HEK293T (cell line): ENCODE measurements around the gene SYNDIG1L.
A peak's percentile ranks its signal among the peaks of the same experiment; 100 is the strongest.

Experiments used
- CTCF ChIA-PET: fragments of 350-600 bp; formaldehyde crosslinking; extraction: SDS; loops from one replicate; lab custom pipeline; 2021; ENCODE audit warnings: antibody characterized with exemption, inconsistent platforms; lab: Yijun Ruan, JAX
- POLR2A ChIA-PET: fragments of 350-600 bp; formaldehyde crosslinking; extraction: SDS; loops from one replicate; lab custom pipeline; 2020; ENCODE audit warnings: antibody characterized with exemption, inconsistent platforms; lab: Yijun Ruan, JAX
- DNase-seq: peaks from one replicate; pipeline ENCODE4 v3.0.0; 2012; ENCODE audit warnings: mixed read lengths; ENCODE audit errors: extremely low spot score
- ARNT ChIP-seq: fragments of 450-650 bp; IDR thresholded peaks from 2 replicates; pipeline ENCODE4 v1.6.1; 2017; ENCODE audit warnings: mild to moderate bottlenecking
- BHLHE40 ChIP-seq: fragments of 450-650 bp; IDR thresholded peaks from 2 replicates; pipeline ENCODE4 v1.6.1; 2016; ENCODE audit warnings: mild to moderate bottlenecking, moderate library complexity, borderline replicate concordance
- CTBP1 ChIP-seq: fragments of 450-650 bp; IDR thresholded peaks from 2 replicates; pipeline ENCODE4 v1.6.1; 2016; ENCODE audit warnings: borderline replicate concordance
- ELF4 ChIP-seq: fragments of 450-650 bp; IDR thresholded peaks from 2 replicates; pipeline ENCODE4 v1.6.1; 2017; ENCODE audit warnings: antibody characterized with exemption
- FOXA1 ChIP-seq: fragments of 450-650 bp; IDR thresholded peaks from 2 replicates; pipeline ENCODE4 v1.6.1; 2016; ENCODE audit warnings: mild to moderate bottlenecking
- FOXK2 ChIP-seq: fragments of 450-650 bp; IDR thresholded peaks from 2 replicates; pipeline ENCODE4 v1.6.1; 2016; ENCODE audit warnings: mild to moderate bottlenecking
- FOXM1 ChIP-seq: fragments of 450-650 bp; IDR thresholded peaks from 2 replicates; pipeline ENCODE4 v1.6.1; 2017; ENCODE audit warnings: mild to moderate bottlenecking, borderline replicate concordance
- HDGF ChIP-seq: fragments of 450-650 bp; IDR thresholded peaks from 2 replicates; pipeline ENCODE4 v1.6.1; 2017; ENCODE audit warnings: antibody characterized with exemption, borderline replicate concordance
- L3MBTL2 ChIP-seq: fragments of 450-650 bp; conservative IDR thresholded peaks from 2 replicates; pipeline ENCODE4 v1.6.1; 2016; ENCODE audit warnings: mild to moderate bottlenecking
- LEF1 ChIP-seq: fragments of 450-650 bp; IDR thresholded peaks from 2 replicates; pipeline ENCODE4 v1.6.1; 2017; ENCODE audit warnings: mild to moderate bottlenecking, borderline replicate concordance
- NFRKB ChIP-seq: fragments of 450-650 bp; IDR thresholded peaks from 2 replicates; pipeline ENCODE4 v1.6.1; 2016; ENCODE audit warnings: mild to moderate bottlenecking, moderate library complexity
- SP1 ChIP-seq: fragments of 450-650 bp; IDR thresholded peaks from 2 replicates; pipeline ENCODE4 v1.6.1; 2017
- SUZ12 ChIP-seq: fragments of 450-650 bp; IDR thresholded peaks from 2 replicates; pipeline ENCODE4 v1.6.1; 2016; ENCODE audit warnings: mild to moderate bottlenecking
- TARDBP ChIP-seq: fragments of 450-650 bp; IDR thresholded peaks from 2 replicates; pipeline ENCODE4 v1.6.1; 2016
- ZNF384 ChIP-seq: fragments of 450-650 bp; IDR thresholded peaks from 2 replicates; pipeline ENCODE4 v1.6.1; 2016
- TF ChIP-seq, protein P1 (sequence below): fragments of 450-650 bp; IDR thresholded peaks from 2 replicates; pipeline ENCODE4 v1.6.1; 2016

The SYNDIG1L gene

GRCh38 chr14:74437496-74438053 lies 11.6 kb upstream of the SYNDIG1L start:
- no peak for DNase-seq
- POLR2A ChIA-PET: interaction anchor here (0.7 to 1.1 kb wide), 2 partner anchors 11 to 56 kb away, joined by 3 read pairs; partner anchors contain the start of genes ISCA2, NPC2 and SYNDIG1L

GRCh38 chr14:74434294-74434693 lies 8.3 kb upstream of the SYNDIG1L start:
- ChIA-PET CTCF (no interaction called here), POLR2A (no interaction called here)
- DNase-seq: peak; percentile 1
- TF ChIP-seq ARNT (no peak), SUZ12 (no peak), FOXM1 (no peak), NFRKB (no peak), ZNF384 (no peak), CTBP1 (no peak)
- TF ChIP-seq, protein P1, sequence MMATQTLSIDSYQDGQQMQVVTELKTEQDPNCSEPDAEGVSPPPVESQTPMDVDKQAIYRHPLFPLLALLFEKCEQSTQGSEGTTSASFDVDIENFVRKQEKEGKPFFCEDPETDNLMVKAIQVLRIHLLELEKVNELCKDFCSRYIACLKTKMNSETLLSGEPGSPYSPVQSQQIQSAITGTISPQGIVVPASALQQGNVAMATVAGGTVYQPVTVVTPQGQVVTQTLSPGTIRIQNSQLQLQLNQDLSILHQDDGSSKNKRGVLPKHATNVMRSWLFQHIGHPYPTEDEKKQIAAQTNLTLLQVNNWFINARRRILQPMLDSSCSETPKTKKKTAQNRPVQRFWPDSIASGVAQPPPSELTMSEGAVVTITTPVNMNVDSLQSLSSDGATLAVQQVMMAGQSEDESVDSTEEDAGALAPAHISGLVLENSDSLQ: no peak

More at GRCh38 chr14:74437496-74438053, 11.6 kb upstream of the SYNDIG1L start:
- CTCF ChIA-PET: no interaction called here
- TF ChIP-seq LEF1: no peak
- TF ChIP-seq ELF4: no peak
- no peak for TF ChIP-seq FOXM1
- no peak for TF ChIP-seq ARNT
- no peak for TF ChIP-seq TARDBP
- TF ChIP-seq FOXA1: no peak
- TF ChIP-seq HDGF: no peak
- TF ChIP-seq ZNF384: no peak
- TF ChIP-seq, protein P1: no peak
- TF ChIP-seq NFRKB: no peak
- TF ChIP-seq CTBP1: no peak
- TF ChIP-seq SP1: no peak
- TF ChIP-seq BHLHE40: no peak
- no peak for TF ChIP-seq SUZ12
- TF ChIP-seq L3MBTL2: no peak

- no peak for TF ChIP-seq ZNF384
- TF ChIP-seq FOXK2: no peak
- TF ChIP-seq L3MBTL2: no peak
- no peak for TF ChIP-seq FOXA1
- TF ChIP-seq ELF4: no peak
- TF ChIP-seq NFRKB: no peak
- TF ChIP-seq BHLHE40: no peak
- TF ChIP-seq, protein P1: no peak
- TF ChIP-seq FOXM1: no peak
- TF ChIP-seq ARNT: no peak
- TF ChIP-seq HDGF: no peak
- no peak for TF ChIP-seq LEF1
- TF ChIP-seq SUZ12: no peak
- no peak for TF ChIP-seq CTBP1
- no peak for TF ChIP-seq SP1
- no peak for TF ChIP-seq TARDBP
- POLR2A ChIA-PET: no interaction called here
- peak; percentile 3 for DNase-seq
- CTCF ChIA-PET: no interaction called here
Observed at GRCh38 chr14:74429991-74430390, 4.0 kb upstream of the SYNDIG1L start.

DNA sequence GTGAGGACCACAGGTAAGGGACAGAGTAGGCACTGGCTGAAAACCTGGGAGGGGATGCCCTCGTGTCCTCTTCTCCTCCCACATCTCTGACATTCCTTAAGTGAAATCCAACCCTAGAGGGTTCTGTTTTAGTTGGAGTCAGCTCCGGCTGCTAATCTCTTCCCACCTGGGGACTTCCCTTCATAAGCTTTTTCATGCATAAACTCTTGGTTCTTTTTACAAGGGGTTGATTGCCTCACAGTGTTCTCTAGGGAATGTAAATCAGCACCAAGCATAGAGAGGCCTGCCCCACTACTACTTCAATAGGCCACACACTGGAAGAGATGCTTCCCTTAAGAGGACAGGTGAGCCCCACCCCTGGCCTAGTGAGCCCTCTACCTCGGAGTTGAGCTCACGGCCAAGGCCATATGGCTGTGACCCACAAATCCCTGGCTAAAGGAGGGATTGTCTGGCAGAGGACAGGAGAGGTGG lies 3.2 kb upstream of the SYNDIG1L start:
- ChIA-PET CTCF (no interaction called here), POLR2A (no interaction called here)
- DNase-seq: peak; percentile 6
- TF ChIP-seq CTBP1 (no peak), LEF1 (no peak), ZNF384 (no peak), FOXK2 (no peak), TARDBP (no peak), FOXA1 (no peak), L3MBTL2 (no peak), NFRKB (no peak), SP1 (no peak), HDGF (no peak), FOXM1 (no peak), ELF4 (no peak)
- TF ChIP-seq, protein P1: no peak

DNA sequence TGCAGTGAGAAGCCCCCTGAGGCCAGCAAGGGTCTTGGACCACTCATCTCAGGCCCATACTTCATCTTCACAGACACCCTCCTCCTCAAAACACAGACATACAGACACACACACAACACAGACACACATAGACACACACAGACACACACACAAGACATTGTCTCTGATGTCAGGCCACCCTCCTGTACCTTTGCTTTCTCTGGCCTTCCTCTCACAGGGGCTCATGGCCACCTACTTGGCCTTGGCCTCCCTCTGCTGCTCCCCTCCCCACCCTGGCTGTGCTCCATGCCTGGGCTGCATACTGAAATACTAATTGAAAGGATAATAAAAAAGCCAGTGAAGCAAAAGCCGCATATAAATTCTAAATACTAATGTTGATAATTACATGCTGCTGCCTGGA lies 1.6 kb upstream of the SYNDIG1L start:
- POLR2A ChIA-PET: no interaction called here
- CTCF ChIA-PET: no interaction called here
- DNase-seq: no peak
- TF ChIP-seq FOXM1 (no peak), L3MBTL2 (no peak), TARDBP (no peak), SP1 (no peak), HDGF (no peak), BHLHE40 (no peak), FOXK2 (no peak), LEF1 (no peak), SUZ12 (no peak), NFRKB (no peak), ZNF384 (no peak), ELF4 (no peak), ARNT (no peak), FOXA1 (no peak), CTBP1 (no peak)
- TF ChIP-seq, protein P1: no peak
